ENCODE measurements around the gene SIM2.

The SIM2 gene

DNA sequence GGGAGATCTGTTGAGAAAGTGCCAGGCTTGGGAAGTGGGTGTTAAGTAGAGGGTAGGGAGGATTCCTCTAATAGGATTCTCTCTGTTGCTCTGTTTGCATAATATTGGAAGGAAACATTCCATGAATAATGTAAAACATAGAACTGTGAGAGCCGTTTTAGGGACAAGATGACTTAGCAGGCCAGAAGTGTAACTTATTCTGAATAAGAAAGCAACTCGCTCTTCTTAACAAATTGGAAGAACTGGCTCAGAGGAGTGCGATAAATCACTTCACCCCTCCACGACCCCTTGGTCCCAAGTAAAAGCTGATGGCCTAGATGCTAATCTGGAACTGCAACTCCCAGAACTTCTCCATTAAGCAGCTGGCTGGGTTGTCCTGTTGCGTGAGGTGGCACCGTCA, 19.1 kb downstream of the SIM2 start:
- DNase-seq = no peak

- no peak for DNase-seq
Measured at GRCh38 chr21:36718951-36719501, 20.1 kb downstream of the SIM2 start.

DNA sequence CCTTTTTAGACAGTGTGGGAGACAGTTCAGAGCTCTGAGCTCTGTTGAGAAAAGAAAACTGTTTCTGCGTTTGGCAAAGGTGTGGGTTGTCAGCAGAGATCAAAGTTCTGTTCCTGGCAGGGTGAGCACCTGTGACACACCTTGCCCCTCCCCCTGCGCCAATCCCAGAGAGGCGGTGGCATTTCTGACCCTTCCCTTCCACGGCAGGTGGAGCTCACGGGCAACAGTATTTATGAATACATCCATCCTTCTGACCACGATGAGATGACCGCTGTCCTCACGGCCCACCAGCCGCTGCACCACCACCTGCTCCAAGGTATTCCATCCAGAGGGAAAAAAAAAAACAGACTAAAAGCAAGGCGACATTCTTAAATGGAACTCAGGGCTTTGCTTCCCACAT, 20.7 kb downstream of the SIM2 start:
- no peak for DNase-seq

DNA sequence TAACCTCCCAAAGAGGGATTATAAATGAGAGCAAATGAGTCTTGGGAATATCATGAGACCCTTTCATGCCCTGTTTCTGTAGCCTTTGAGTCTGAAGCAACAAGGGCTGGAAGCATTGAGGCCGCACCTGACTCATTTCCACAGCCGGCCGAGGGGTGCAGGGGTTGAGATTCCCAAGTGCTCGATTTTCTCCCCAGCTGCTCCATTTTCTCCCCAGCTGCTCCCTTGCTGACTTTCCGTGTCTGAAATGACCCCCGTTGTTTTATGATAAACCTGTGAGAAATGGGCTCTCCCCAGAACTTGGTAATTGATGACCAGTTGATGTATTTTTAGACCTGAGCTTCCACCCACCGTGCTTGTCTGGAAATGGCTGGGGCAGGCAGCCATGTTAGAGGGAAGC, 22.9 kb downstream of the SIM2 start:
- DNase-seq = no peak

- no peak for DNase-seq
Measured at GRCh38 chr21:36722370-36723368, 23.8 kb downstream of the SIM2 start.

DNA sequence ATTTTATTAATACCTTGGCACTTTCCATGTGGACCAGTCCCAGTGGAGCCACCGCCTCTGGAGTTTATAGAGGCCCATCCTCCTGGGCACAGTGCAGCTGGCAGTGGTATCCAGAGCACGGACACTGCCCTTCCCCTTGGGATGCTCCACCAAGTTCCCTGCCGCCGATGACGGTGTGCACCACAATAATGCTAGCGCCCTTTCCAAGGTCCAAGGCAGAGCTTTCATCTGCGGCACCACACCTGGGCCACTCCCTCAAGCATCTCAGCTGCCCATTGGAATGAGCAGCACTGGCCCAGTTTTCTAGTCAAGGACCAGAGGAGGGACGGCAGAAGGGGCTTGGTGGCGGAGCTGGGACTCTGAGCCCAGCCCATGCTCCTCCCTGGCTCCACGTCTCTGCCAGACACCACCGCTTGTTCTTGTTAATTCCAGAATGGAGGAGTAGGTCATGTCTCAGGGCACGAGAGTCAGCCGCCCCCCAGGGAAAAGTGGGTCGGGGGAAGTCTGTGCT, 24.5 kb downstream of the SIM2 start:
- no peak for DNase-seq

DNA sequence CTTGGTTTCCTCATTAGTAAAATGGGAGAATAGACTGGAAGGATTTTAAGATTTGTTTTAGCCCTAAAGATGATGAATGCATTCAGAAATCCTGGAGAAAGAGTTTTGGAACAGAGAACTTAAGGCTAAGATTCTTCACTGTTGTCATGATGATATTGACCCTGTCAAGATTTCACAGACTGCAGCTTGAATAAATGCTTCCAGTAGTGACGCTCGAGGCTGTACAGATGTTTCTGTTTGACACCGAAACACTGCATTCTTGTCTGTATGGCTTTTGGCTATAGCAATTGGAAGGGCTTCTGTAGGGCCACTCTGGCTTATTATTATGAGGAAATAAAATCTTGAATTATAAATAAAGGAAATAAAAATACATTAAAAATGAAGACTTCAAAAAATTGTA, 25.7 kb downstream of the SIM2 start:
- no peak for DNase-seq

DNA sequence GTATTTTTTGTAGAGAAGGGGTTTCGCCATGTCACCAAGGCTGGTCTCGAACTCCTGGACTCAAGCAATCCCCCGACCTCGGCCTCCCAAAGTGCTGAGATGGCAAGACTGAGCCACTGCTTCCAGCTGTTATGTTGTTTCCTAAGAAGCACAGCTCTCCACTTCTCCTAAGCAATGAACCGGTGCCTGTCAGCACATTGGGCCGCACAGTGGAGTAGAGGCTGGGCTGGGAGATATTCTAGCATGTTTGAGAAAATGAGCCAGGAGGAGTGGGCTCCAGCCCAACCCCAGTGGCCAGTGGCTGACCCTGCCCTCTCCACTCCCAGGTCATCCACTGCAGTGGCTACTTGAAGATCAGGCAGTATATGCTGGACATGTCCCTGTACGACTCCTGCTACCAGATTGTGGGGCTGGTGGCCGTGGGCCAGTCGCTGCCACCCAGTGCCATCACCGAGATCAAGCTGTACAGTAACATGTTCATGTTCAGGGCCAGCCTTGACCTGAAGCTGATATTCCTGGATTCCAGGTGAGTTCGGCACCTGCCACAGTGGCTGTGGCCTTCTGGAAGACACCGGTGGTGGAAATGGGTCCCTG, 27.0 kb downstream of the SIM2 start:
- DNase-seq = no peak

DNA sequence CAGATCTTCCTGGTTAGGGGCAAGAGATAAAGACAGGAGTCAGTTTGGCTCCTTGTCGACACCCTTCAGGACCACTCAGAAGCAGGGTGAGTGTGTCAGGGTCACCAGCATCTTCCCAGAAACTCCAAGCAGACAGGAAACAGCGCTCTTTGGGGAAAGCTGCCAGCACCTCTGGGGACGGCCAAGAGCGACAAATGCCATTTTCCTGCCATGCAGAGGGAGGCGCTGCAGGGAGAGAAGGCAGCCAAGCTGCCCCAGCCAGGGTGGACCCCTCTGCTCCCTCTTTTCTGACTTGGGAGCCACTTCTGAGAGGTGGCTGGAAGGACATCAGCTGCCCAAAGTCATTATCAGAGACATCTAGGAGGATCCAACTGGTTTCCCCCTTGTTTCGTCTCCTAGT, 29.0 kb downstream of the SIM2 start:
- DNase-seq = no peak

- peak; percentile 1 for DNase-seq
Measured at GRCh38 chr21:36728371-36729111, 29.6 kb downstream of the SIM2 start.

DNA sequence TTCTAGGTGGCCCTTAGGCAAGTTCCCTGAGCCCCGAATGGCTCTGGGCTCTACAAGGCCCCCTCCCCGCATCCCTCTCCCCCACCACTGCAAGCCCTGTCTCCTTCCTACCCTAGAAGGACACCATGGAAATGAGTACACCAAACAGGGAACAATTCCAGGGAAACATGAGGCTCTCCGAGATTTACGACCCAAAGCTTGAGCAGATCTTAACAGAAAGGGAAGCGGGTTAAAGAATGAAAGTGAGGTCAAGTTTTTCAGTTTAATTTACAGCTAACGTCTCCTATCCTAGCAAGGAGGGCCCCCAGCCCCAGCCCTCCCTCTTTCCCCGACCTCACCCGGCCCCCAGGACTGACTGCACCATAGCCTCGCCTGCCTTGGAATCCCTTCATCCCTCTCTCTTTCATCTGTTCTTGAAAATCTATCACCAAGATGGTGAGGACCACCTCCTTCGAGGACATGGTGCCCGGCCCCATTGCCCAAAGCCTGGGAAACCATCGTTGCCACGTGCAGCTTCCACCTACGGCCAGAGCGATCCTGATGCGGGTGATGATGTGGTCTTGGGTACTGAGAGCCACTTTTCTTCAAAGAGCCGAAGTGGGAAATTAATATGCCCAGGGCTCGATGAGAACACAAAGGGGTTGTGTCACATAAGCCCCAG, 30.5 kb downstream of the SIM2 start:
- DNase-seq = no peak

DNA sequence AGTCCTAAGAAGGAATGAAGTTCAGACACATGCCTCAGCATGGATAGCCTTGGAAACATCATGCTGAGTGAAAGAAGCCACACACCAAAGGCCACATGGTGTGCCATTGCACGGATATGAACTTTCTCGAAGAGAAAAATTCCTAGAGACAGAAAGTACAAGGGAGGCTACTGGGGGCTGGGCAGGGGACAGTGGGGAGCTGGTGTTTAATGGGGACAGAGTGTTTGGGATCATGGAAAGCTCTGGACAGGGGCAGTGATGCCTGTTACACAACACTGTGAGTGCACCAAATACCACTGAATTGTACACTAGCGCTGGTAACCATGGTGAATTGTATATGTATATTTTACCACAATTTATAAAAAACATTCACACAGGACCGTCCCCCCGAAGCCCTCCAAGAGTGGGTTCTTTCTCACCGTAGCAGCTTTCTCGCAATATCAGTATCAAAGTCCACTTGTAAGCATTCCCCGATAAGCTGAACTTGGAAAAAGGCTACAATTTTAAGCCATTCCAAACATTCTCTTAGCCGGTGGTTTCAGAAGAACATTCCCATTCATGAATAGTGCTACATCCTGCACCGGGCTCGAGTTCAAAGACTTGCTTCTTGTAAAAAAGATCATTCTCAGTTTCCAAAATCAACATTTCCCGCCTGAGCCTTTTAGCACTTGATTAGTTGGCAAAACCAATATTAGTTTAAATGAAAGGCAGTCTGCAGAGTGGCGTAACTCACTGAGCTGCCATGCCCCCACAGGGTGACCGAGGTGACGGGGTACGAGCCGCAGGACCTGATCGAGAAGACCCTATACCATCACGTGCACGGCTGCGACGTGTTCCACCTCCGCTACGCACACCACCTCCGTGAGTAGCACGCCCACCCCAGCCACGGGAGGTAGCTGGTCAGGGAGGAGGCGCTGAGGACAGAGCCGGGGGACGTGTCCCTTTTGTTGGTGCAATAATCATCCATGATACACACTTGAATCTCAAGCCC, 31.7 kb downstream of the SIM2 start:
- DNase-seq = no peak

DNA sequence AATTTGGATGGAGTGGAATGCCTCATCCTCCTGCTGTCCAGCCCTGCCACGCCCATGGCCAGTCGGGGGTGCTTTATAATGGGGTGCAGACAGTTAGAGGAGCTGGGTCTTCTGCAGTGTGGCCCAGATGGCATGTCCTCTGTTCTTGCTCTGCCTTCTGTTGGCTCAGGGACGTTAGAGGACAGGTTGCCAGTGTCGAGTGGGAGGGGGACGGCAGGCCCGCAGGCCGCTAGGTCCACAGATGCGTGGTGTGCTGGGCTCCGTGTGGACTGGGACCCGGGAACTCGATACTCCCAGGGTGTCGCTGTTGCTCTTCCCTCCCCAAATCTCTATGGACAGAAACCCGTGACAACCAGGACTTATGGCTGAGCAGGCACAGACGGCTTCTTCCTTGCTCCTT, 33.3 kb downstream of the SIM2 start:
- no peak for DNase-seq

GRCh38 chr21:36732761-36733160, 33.8 kb downstream of the SIM2 start:
- no peak for DNase-seq

GRCh38 chr21:36733857-36734256, 34.9 kb downstream of the SIM2 start:
- DNase-seq = no peak

DNA sequence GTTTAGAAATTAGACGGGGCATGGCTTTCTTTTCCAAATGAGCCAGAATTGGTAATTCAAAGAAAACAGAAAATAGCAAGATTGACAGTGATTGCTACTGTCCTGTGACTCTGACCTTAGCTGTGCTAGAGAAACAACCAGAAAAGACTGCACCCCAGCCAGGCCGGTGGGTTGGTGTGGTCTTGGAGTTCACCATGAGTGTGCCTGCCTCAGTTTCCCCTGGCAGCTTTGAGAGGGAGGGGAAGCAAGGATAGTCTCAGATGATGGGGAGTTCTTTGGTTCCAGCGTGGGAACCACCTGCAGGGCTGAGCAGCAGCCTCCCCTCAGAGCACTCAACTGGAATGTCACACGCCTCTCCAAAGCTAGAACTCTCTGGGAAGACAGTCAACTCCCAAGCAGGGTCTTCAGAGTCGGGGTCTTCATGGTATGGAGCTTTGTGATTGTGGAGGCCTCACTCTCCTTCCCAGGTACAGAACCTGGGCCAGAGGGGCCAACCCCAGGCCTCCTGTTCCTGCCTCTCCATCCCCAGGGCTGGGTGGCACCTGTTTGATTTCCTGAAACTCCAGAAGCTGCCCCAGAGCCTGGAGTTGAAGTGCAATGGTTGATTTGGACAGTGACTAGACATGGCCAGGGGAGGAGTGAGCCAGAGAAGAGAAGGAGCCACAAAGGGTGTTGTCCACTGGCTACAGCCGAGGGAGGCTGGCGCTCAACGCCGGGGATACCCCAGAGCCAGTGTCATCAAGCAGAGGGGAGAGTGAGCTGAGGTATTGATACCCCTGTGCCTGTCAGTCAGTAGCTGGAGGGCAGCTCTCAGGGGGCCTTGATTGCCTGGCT, 35.7 kb downstream of the SIM2 start:
- no peak for DNase-seq

DNA sequence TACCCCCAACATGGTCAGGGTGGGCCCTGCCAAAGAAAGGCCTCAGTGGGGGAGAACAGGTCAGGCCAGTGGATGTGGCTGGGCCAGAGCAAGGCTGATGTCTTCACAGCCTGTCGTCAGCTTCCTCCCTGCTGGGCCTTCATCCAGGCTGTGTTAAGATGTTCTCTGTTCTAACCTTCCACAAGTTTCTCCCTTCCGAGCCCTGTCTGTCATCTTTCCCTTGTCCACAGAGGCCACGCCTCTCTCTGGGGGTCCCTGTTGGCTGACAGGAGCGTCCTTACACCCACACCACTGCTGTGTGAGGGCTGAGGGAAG, 36.2 kb downstream of the SIM2 start:
- no peak for DNase-seq

DNA sequence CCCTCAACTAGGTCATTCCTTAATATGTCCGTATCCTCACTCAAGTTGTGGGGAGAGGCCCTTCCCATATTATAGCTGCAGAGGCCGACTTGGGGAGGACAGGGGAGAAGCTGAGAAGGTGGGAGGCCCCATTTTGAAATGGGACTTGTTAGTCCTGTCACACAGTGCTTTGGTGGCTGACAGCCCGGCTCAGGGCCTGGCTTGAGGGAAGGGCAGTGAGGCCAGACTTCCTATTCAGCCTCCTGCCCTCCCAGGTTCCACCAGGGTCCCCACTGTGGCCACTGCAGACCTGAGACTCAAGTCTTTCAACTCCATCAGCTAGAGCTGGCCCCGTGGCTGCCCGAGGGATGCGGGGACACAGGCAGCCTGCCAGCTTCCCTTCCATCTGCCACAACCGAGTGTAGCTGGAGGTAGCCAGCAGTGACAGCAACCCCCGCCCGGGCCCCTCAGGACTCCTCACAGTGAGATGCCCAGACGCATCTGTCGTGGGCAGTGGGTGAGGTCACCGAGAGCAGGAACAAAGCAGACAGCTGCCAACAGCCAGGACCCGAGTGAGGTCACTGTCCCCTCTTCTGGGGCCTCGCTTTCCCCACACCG, 36.9 kb downstream of the SIM2 start:
- DNase-seq = no peak

- no peak for DNase-seq
Measured at GRCh38 chr21:36738489-36739126, 39.7 kb downstream of the SIM2 start.

GRCh38 chr21:36741506-36741905, 42.6 kb downstream of the SIM2 start:
- DNase-seq = no peak
